Spinal cord (tissue), 10 donors: ENCODE measurements around the gene ILKAP. TPM values are rescaled to one million over a fixed set of nuclear protein-coding genes. Genes with fewer than 3 reads are reported as not detected.

Experiments
- DNase-seq, 6 donors: peaks; one replicate each; pipeline versions ENCODE4 v3.0.0 to v3.0.0-alpha.2; 2013 to 2015; ENCODE audit warnings: low spot score in 6 of 6, low read depth in 4 of 6
- H3K27ac ChIP-seq: one replicate; pipeline ENCODE4 v1.5.1; 2013; ENCODE audit warnings: low read depth, low read length, control low read depth
- H3K27me3 ChIP-seq: one replicate; pipeline ENCODE4 v1.6.1; 2013; ENCODE audit warnings: low read length; ENCODE audit not compliant: control insufficient read depth, insufficient read depth
- H3K36me3 ChIP-seq: one replicate; pipeline ENCODE4 v1.6.1; 2013; ENCODE audit warnings: low read length; ENCODE audit not compliant: control insufficient read depth, insufficient read depth
- H3K4me1 ChIP-seq: one replicate; pipeline ENCODE4 v1.6.1; 2013; ENCODE audit warnings: low read length; ENCODE audit not compliant: control insufficient read depth, insufficient read depth
- H3K4me3 ChIP-seq: one replicate; pipeline ENCODE4 v1.5.1; 2013; ENCODE audit warnings: low read depth, low read length, control low read depth
- H3K9me3 ChIP-seq: one replicate; pipeline ENCODE4 v1.6.1; 2013; ENCODE audit warnings: low read length; ENCODE audit not compliant: control insufficient read depth, insufficient read depth
- WGBS: methylation state at CpG from one replicate; pipeline ENCODE4 v1.1.5; 2013; ENCODE audit warnings: missing lambda C conversion rate; ENCODE audit not compliant: insufficient coverage; 5-methylcytosine and 5-hydroxymethylcytosine counted together
- polyA plus RNA-seq, 2 donors: library from polyadenylated mRNA; unstranded; fragments of 120-200 nt; gene quantifications; one replicate each; pipeline ENCODE4 v1.2.1, GENCODE V29; 2013; ENCODE audit not compliant: insufficient read length in 2 of 2
- total RNA-seq, 2 donors: library from RNA; depleted of rRNA in 1 of 2; stranded (reverse); fragments of 120-200 nt in 1 of 2; fragments of >200 nt in 1 of 2; gene quantifications; one replicate each; pipeline versions ENCODE4 v1.2.3 to v1.2.4, GENCODE V29; 2013 to 2014
- donor health status: healthy.

Gene ILKAP
- total and polyA plus RNA-seq, 4 donors = 29.4 to 65.8 (median 43.5) TPM

GRCh38 chr2:238126338-238126737 lies 77.2 kb downstream of the ILKAP start:
- peaks cover 11% of the 10 kb centered on the region for H3K4me1 ChIP-seq
- peaks cover 3% of the 10 kb centered on the region for H3K36me3 ChIP-seq
- H3K9me3 ChIP-seq = no peaks in the 10 kb centered on the region
- DNase-seq = no peak
- no peak overlapping the region for H3K4me3 ChIP-seq
- H3K27ac ChIP-seq = no peak overlapping the region
- no peaks in the 10 kb centered on the region for H3K27me3 ChIP-seq
- 97% methylated on average over 2 of the region's 2 CpGs for WGBS

- peaks cover 19% of the 10 kb centered on the region for H3K4me1 ChIP-seq
- DNase-seq = no peak
Measured at GRCh38 chr2:238125127-238125885, 78.2 kb downstream of the ILKAP start.

GRCh38 chr2:238124488-238125126 lies 78.9 kb downstream of the ILKAP start:
- WGBS = 78% methylated on average over 19 of the region's 19 CpGs
- peaks cover 2% of the 10 kb centered on the region for H3K27me3 ChIP-seq
- DNase-seq = no peak
- no peak overlapping the region for H3K4me3 ChIP-seq
- peaks cover 25% of the 10 kb centered on the region for H3K4me1 ChIP-seq
- H3K27ac ChIP-seq = no peak overlapping the region
- H3K36me3 ChIP-seq = no peaks in the 10 kb centered on the region
- no peaks in the 10 kb centered on the region for H3K9me3 ChIP-seq

More at GRCh38 chr2:238125127-238125885, 78.2 kb downstream of the ILKAP start:
- Histone ChIP-seq H3K9me3 (no peaks in the 10 kb centered on the region), H3K4me3 (no peak overlapping the region), H3K36me3 (peaks cover 3% of the 10 kb centered on the region), H3K27ac (no peak overlapping the region), H3K27me3 (peaks cover 2% of the 10 kb centered on the region)
- WGBS = 87% methylated on average over 12 of the region's 20 CpGs

- DNase-seq = no peak
- Histone ChIP-seq H3K36me3 (no peaks in the 10 kb centered on the region), H3K4me1 (peaks cover 25% of the 10 kb centered on the region), H3K9me3 (no peaks in the 10 kb centered on the region), H3K27me3 (peaks cover 2% of the 10 kb centered on the region), H3K4me3 (no peak overlapping the region), H3K27ac (no peak overlapping the region)
- 77% methylated on average over 13 of the region's 14 CpGs for WGBS
Measured at GRCh38 chr2:238123991-238124470, 79.5 kb downstream of the ILKAP start.

GRCh38 chr2:238123218-238123971 lies 80.1 kb downstream of the ILKAP start:
- Histone ChIP-seq H3K27me3 (peaks cover 2% of the 10 kb centered on the region), H3K4me1 (peaks cover 25% of the 10 kb centered on the region), H3K4me3 (no peak overlapping the region), H3K36me3 (no peaks in the 10 kb centered on the region), H3K9me3 (no peaks in the 10 kb centered on the region), H3K27ac (no peak overlapping the region)
- 88% methylated on average over 19 of the region's 22 CpGs for WGBS
- no peak for DNase-seq

GRCh38 chr2:238122287-238123217 lies 80.9 kb downstream of the ILKAP start:
- Histone ChIP-seq H3K9me3 (no peaks in the 10 kb centered on the region), H3K4me3 (no peak overlapping the region), H3K27ac (no peak overlapping the region), H3K4me1 (peaks cover 19% of the 10 kb centered on the region), H3K27me3 (peaks cover 3% of the 10 kb centered on the region), H3K36me3 (no peaks in the 10 kb centered on the region)
- WGBS = 83% methylated on average over 29 of the region's 29 CpGs
- DNase-seq = no peak

GRCh38 chr2:238121511-238122286 lies 81.8 kb downstream of the ILKAP start:
- H3K27ac ChIP-seq = no peak overlapping the region
- no peaks in the 10 kb centered on the region for H3K9me3 ChIP-seq
- peaks cover 4% of the 10 kb centered on the region for H3K27me3 ChIP-seq
- H3K4me1 ChIP-seq = peaks cover 14% of the 10 kb centered on the region
- WGBS = 85% methylated on average over 21 of the region's 27 CpGs
- no peak overlapping the region for H3K4me3 ChIP-seq
- DNase-seq = no peak
- no peaks in the 10 kb centered on the region for H3K36me3 ChIP-seq

- Histone ChIP-seq H3K27me3 (peaks cover 4% of the 10 kb centered on the region), H3K4me3 (no peak overlapping the region), H3K4me1 (peaks cover 14% of the 10 kb centered on the region), H3K36me3 (no peaks in the 10 kb centered on the region), H3K9me3 (no peaks in the 10 kb centered on the region), H3K27ac (no peak overlapping the region)
- 27% methylated on average over 28 of the region's 30 CpGs for WGBS
- peak in 2 of 6 donors; percentile 32 to 33 for DNase-seq
Measured at GRCh38 chr2:238120463-238121298, 82.8 kb downstream of the ILKAP start.
